GM23338 (cell line): ENCODE results near the gene OR11L1. TPM values are rescaled to one million over a fixed set of nuclear protein-coding genes. Genes with fewer than 3 reads are reported as not detected.

ENCODE experiments used
- CREB1 ChIP-seq: fragments of 250-450 bp; sonication (Bioruptor Pico); IDR thresholded peaks from 2 replicates; pipeline ENCODE4 v1.5.0; 2020; ENCODE audit warnings: low read depth, mild to moderate bottlenecking, moderate library complexity
- CTCF ChIP-seq, 2 experiments: fragments of 200-600 bp in 1 of 2; sonication (generic) in 1 of 2; conservative IDR thresholded peaks; 2 replicates each; pipeline versions ENCODE4 v1.5.1 to v1.6.1; 2016 to 2017; ENCODE audit warnings: antibody characterized with exemption in 2 of 2, low read depth in 2 of 2, mild to moderate bottlenecking in 2 of 2, moderate library complexity in 1 of 2
- EZH2 ChIP-seq: fragments of 200-600 bp; sonication (generic); IDR thresholded peaks from one replicate; pipeline ENCODE4 v1.8.0; 2017; ENCODE audit warnings: antibody characterized with exemption, mild to moderate bottlenecking, low read depth; ENCODE audit not compliant: unreplicated experiment
- EZH2phosphoT487 ChIP-seq: fragments of 200-600 bp; sonication (generic); IDR thresholded peaks from one replicate; pipeline ENCODE4 v1.8.1; 2018; ENCODE audit warnings: antibody characterized with exemption; ENCODE audit not compliant: unreplicated experiment
- JUNB ChIP-seq: IDR thresholded peaks from one replicate; pipeline ENCODE4 v1.6.1; 2016; ENCODE audit warnings: antibody characterized with exemption; ENCODE audit not compliant: unreplicated experiment
- POLR2AphosphoS5 ChIP-seq: IDR thresholded peaks from 2 replicates; pipeline ENCODE4 v1.6.1; 2016; ENCODE audit warnings: antibody characterized with exemption, low read depth
- REST ChIP-seq: IDR thresholded peaks from one replicate; pipeline ENCODE4 v1.6.1; 2018; ENCODE audit warnings: antibody characterized with exemption; ENCODE audit not compliant: unreplicated experiment
- STAT1 ChIP-seq: IDR thresholded peaks from one replicate; pipeline ENCODE4 v1.6.1; 2016; ENCODE audit warnings: antibody characterized with exemption; ENCODE audit not compliant: unreplicated experiment
- ZNF114 ChIP-seq: fragments of 250-450 bp; sonication (Bioruptor Pico); IDR thresholded peaks from 2 replicates; pipeline ENCODE4 v1.5.0; 2020; ENCODE audit warnings: mild to moderate bottlenecking, moderate library complexity
- ZNF331 ChIP-seq: fragments of 250-450 bp; sonication (Bioruptor Pico); IDR thresholded peaks from 2 replicates; pipeline ENCODE4 v1.5.0; 2020; ENCODE audit warnings: low read depth, mild to moderate bottlenecking, moderate library complexity
- ZNF462 ChIP-seq: fragments of 250-450 bp; sonication (Bioruptor Pico); IDR thresholded peaks from 2 replicates; pipeline ENCODE4 v1.5.0; 2020; ENCODE audit warnings: mild to moderate bottlenecking, moderate library complexity
- polyA plus RNA-seq: library from polyadenylated mRNA; unstranded; fragments of >200 nt; fragmentation: Nextera tagmentation; extraction: Ambion mirVana; gene quantifications from 2 replicates; pipeline ENCODE4 v1.2.1, GENCODE V29; 2016
- total RNA-seq: library from RNA; depleted of rRNA; stranded (reverse); fragments of >200 nt; shearing (Covaris generic); gene quantifications from 2 replicates; pipeline ENCODE4 v1.2.3, GENCODE V29; 2014

Gene OR11L1
- total and polyA plus RNA-seq, 2 experiments from 2014 or later = not detected

GRCh38 chr1:247864644-247865043 lies 22.9 kb upstream of the OR11L1 start (continued):
- TF ChIP-seq ZNF462 (CRISPR knock-in tag) (no peak), CREB1 (no peak), CTCF (conservative IDR thresholded peaks at IDR 0.05; ENCODE audit: low read depth in 2 of 2) (no peak), REST (no peak), POLR2AphosphoS5 (no peak), EZH2 (no peak), ZNF114 (CRISPR knock-in tag) (no peak), ZNF331 (CRISPR knock-in tag) (no peak), STAT1 (no peak), EZH2phosphoT487 (no peak), JUNB (no peak)
